ENCODE measurements around the gene AFF2.

The AFF2 gene

GRCh38 chrX:148722966-148723365 is 222.5 kb downstream of the AFF2 start:
- H3K36me3 Mint-ChIP-seq = no peaks in the 10 kb centered on the region
- H3K27me3 Mint-ChIP-seq = no peaks in the 10 kb centered on the region
- DNase-seq (ENCODE audit: low spot score in 2 of 2) (no peak), ATAC-seq (ENCODE audit: low read depth) (no peak)
- no peaks in the 10 kb centered on the region for H3K4me1 Mint-ChIP-seq
- no peak overlapping the region for H3K4me3 Mint-ChIP-seq
- H3K27ac Mint-ChIP-seq = no peak overlapping the region
- H3K9me3 Mint-ChIP-seq = no peaks in the 10 kb centered on the region

DNA sequence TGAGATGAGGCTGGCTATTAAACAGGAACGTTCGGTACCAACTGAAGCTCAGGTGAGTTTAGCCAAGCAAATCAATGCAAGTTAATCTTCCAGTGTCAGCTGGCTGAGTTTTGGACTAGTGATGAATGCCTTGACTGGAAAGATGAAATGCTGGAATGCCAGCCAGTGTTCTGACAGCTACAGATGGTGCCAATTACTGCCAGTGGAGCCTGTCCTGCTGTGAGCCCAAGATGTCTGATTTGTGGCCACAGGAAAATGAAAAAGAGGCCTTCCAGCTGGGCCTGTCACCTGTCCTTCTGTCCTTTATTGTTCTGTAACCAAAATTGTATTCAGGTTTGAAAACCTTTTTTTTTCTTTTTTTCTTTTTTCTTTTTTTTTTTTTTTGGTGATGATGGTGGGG is 223.1 kb downstream of the AFF2 start:
- ATAC-seq (ENCODE audit: low read depth) (no peak), DNase-seq (ENCODE audit: low spot score in 2 of 2) (no peak)
- H3K9me3 Mint-ChIP-seq = no peaks in the 10 kb centered on the region
- H3K27ac Mint-ChIP-seq = no peak overlapping the region
- no peak overlapping the region for H3K4me3 Mint-ChIP-seq
- H3K36me3 Mint-ChIP-seq = no peaks in the 10 kb centered on the region
- H3K27me3 Mint-ChIP-seq = no peaks in the 10 kb centered on the region
- H3K4me1 Mint-ChIP-seq = no peaks in the 10 kb centered on the region

GRCh38 chrX:148728901-148729300 is 228.5 kb downstream of the AFF2 start:
- no peak for DNase-seq (ENCODE audit: low spot score in 2 of 2)
- H3K27me3 Mint-ChIP-seq = no peaks in the 10 kb centered on the region
- no peaks in the 10 kb centered on the region for H3K9me3 Mint-ChIP-seq

GRCh38 chrX:148732743-148733142 is 232.3 kb downstream of the AFF2 start:
- Mint-ChIP-seq H3K4me1 (no peaks in the 10 kb centered on the region), H3K27ac (no peak overlapping the region)
- ATAC-seq (ENCODE audit: low read depth) = no peak

More at GRCh38 chrX:148728901-148729300, 228.5 kb downstream of the AFF2 start:
- no peak for ATAC-seq (ENCODE audit: low read depth)
- Mint-ChIP-seq H3K27ac (no peak overlapping the region), H3K4me3 (no peak overlapping the region), H3K36me3 (no peaks in the 10 kb centered on the region), H3K4me1 (no peaks in the 10 kb centered on the region)

DNA sequence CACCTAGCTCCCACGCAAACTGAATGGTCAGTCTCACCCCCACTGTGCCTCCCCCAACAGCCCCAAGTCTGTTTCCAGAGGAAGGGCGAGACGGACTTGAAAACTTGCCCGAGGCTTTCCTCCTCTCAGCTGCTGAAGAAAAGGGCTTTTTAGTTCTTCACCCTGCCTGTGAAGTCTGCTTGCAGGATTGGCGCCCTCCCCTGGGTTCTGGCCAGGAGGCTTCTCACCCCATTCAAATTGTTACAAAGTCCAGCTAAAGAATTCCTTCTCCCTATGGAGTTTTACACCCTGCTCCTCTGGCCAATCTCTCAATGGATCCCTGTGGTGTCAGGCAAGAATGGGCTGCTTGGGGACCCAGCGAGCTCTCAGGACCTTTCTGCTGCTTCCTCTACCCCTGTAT is 241.0 kb downstream of the AFF2 start:
- no peak for DNase-seq (ENCODE audit: low spot score in 2 of 2)
- no peaks in the 10 kb centered on the region for H3K9me3 Mint-ChIP-seq
- no peak for ATAC-seq (ENCODE audit: low read depth)
- peaks cover 5% of the 10 kb centered on the region for H3K4me1 Mint-ChIP-seq
- no peak overlapping the region for H3K27ac Mint-ChIP-seq
- no peak overlapping the region for H3K4me3 Mint-ChIP-seq
- no peaks in the 10 kb centered on the region for H3K27me3 Mint-ChIP-seq
- H3K36me3 Mint-ChIP-seq = no peaks in the 10 kb centered on the region

More at GRCh38 chrX:148732743-148733142, 232.3 kb downstream of the AFF2 start:
- Mint-ChIP-seq H3K27me3 (no peaks in the 10 kb centered on the region), H3K4me3 (no peak overlapping the region), H3K36me3 (no peaks in the 10 kb centered on the region), H3K9me3 (no peaks in the 10 kb centered on the region)
- no peak for DNase-seq (ENCODE audit: low spot score in 2 of 2)

DNA sequence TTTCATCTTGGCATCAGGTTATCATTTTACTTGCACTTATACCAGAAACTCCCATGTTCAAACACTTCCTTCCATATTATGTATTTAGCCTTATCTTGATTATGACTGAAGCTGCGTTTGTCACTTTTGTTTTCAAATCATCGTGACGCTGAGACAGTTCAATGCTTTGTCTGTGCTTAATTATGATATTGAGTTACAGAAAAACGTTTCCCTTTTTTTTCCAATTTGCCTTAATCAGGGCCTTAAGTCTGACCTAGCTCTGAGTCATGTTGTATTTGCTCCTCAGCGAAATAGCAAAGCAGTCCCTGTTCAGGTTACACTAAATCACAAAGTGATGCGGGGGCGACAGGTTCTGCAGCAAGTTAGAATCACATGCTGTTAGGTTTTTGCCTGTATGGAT is 254.7 kb downstream of the AFF2 start:
- no peak overlapping the region for H3K27ac Mint-ChIP-seq
- no peak for DNase-seq (ENCODE audit: low spot score in 2 of 2)
- no peaks in the 10 kb centered on the region for H3K4me1 Mint-ChIP-seq
- no peak overlapping the region for H3K4me3 Mint-ChIP-seq
- ATAC-seq (ENCODE audit: low read depth) = no peak
- no peaks in the 10 kb centered on the region for H3K9me3 Mint-ChIP-seq
- no peaks in the 10 kb centered on the region for H3K27me3 Mint-ChIP-seq
- no peaks in the 10 kb centered on the region for H3K36me3 Mint-ChIP-seq

- no peaks in the 10 kb centered on the region for H3K27me3 Mint-ChIP-seq
- H3K4me1 Mint-ChIP-seq = no peaks in the 10 kb centered on the region
- no peak overlapping the region for H3K4me3 Mint-ChIP-seq
- ATAC-seq (ENCODE audit: low read depth) = no peak
- DNase-seq (ENCODE audit: low spot score in 2 of 2) = no peak
- H3K36me3 Mint-ChIP-seq = no peaks in the 10 kb centered on the region
- no peaks in the 10 kb centered on the region for H3K9me3 Mint-ChIP-seq
- H3K27ac Mint-ChIP-seq = no peak overlapping the region
Observed at GRCh38 chrX:148763896-148764295, 263.5 kb downstream of the AFF2 start.

DNA sequence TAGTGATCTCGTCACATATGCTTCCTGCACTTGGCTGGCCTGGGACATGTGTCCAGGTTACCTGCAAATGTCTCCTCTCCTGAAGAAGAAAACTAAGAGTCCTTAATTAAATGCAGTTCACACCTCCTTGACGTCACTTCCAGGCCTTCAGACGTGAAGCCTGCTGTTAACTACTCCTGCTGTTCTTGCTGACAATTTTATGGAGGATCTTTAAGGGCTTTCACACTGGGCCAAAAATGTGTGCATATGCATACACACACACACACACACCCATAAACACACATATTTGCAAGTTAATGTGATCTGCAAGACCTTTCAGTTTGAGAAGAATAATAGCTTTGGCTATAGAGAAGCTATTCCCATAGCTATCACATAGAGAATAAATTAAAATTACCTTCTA is 267.9 kb downstream of the AFF2 start:
- H3K27me3 Mint-ChIP-seq = no peaks in the 10 kb centered on the region
- peaks cover under 1% of the 10 kb centered on the region for H3K4me1 Mint-ChIP-seq
- no peak overlapping the region for H3K4me3 Mint-ChIP-seq
- DNase-seq (ENCODE audit: low spot score in 2 of 2) (no peak), ATAC-seq (ENCODE audit: low read depth) (no peak)
- H3K36me3 Mint-ChIP-seq = no peaks in the 10 kb centered on the region
- no peaks in the 10 kb centered on the region for H3K9me3 Mint-ChIP-seq
- no peak overlapping the region for H3K27ac Mint-ChIP-seq

DNA sequence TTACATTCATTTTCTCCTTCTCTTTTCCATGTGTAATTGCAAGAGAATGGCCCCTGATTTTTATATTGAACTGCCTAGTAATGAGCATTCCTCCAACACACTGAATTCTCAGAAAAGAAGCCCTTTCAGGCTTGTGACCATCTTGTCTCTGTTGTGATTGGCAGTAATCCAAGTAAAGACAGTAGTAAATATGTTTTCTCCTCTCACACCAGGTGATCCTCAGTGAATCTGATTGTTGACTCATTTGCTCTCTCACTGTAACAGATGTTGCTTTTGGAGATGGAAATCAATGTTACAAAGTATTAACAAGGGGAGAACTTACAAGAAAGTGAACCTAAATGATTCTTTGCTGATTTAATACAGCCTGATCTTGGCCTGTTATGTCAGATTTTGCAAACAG is 271.0 kb downstream of the AFF2 start:
- Mint-ChIP-seq H3K36me3 (no peaks in the 10 kb centered on the region), H3K4me3 (no peak overlapping the region), H3K27me3 (no peaks in the 10 kb centered on the region), H3K4me1 (peaks cover 2% of the 10 kb centered on the region), H3K27ac (no peak overlapping the region), H3K9me3 (peaks cover 2% of the 10 kb centered on the region)
- ATAC-seq (ENCODE audit: low read depth) = no peak
- no peak for DNase-seq (ENCODE audit: low spot score in 2 of 2)

GRCh38 chrX:148774276-148774675 is 273.9 kb downstream of the AFF2 start:
- Mint-ChIP-seq H3K27ac (no peak overlapping the region), H3K9me3 (peaks cover 10% of the 10 kb centered on the region), H3K27me3 (no peaks in the 10 kb centered on the region), H3K4me3 (no peak overlapping the region), H3K4me1 (peaks cover 2% of the 10 kb centered on the region), H3K36me3 (no peaks in the 10 kb centered on the region)
- ATAC-seq (ENCODE audit: low read depth) (no peak), DNase-seq (ENCODE audit: low spot score in 2 of 2) (no peak)

DNA sequence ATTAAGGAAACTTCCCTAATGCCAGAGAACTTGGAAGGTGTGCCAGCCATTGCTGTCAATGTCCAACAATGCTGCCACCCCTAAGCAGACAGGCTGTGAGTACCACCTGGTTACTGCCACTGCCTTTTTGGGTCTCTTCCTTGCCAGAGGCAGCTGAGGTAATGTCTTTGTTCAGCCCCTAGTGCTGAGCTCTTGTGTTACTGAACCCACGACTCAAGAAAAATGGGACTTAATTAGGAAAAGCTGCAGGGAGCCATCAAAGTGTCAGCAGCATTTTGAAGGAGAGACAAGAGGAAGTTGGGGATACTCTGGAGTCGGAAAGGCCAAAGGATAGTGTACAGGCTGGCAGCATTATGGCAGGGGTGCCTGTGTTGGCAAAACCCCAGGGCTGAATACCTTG is 283.7 kb downstream of the AFF2 start:
- no peaks in the 10 kb centered on the region for H3K27me3 Mint-ChIP-seq
- DNase-seq (ENCODE audit: low spot score in 2 of 2) = no peak

DNA sequence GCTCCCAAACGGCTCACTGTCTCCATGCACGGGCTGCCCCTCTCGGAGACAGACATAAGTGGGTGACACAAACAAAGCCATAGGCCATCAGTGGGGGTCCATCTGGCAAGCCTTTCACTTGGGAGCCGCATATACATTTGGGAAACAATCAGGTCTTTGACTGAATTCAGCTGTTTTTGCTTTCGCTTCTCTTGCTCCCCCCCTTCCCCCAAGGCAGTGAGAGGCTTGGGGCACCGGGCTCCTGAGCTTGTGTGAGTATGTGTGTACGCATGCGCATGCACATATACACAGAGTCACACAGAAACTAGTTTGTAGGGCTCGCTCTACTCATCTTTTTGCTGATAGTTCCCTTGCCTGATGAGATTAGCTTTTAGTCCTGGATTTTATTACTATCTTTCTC is 284.4 kb downstream of the AFF2 start:
- Mint-ChIP-seq H3K36me3 (no peaks in the 10 kb centered on the region), H3K4me1 (no peaks in the 10 kb centered on the region), H3K27ac (peak overlapping the region; percentile 28), H3K4me3 (peak overlapping the region; percentile 70), H3K9me3 (no peaks in the 10 kb centered on the region), H3K27me3 (no peaks in the 10 kb centered on the region)
- ATAC-seq (ENCODE audit: low read depth) (peak; percentile 89), DNase-seq (ENCODE audit: low spot score in 2 of 2) (peak in 1 of 2 donors; percentile 2)

More for the DNA sequence above, 283.7 kb downstream of the AFF2 start:
- peaks cover 1% of the 10 kb centered on the region for H3K9me3 Mint-ChIP-seq
- no peaks in the 10 kb centered on the region for H3K36me3 Mint-ChIP-seq
- no peak overlapping the region for H3K27ac Mint-ChIP-seq
- no peaks in the 10 kb centered on the region for H3K4me1 Mint-ChIP-seq
- peak overlapping the region; percentile 57 for H3K4me3 Mint-ChIP-seq
- no peak for ATAC-seq (ENCODE audit: low read depth)

GRCh38 chrX:148785256-148785655 is 284.8 kb downstream of the AFF2 start:
- Mint-ChIP-seq H3K4me3 (peak overlapping the region; percentile 70), H3K27me3 (no peaks in the 10 kb centered on the region)
- DNase-seq (ENCODE audit: low spot score in 2 of 2) = no peak

DNA sequence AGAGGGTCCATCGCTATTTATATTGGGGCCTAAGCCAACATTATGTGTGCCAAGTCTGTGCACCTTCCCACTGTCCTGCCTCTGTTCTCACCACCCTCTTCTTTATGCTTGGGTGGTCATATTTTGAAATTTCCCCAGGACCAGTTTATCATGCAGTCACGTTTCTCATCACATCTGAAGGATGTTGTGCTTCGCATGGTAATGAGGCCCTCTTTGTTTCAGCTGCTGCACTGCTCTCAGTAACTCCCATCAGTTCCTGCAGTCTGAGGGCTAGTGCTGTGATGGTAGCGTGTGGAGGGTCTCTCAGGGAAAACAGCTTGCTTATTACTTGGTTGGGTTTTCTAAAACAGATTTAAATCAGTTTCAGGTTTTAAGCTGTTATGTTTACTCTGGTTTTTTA is 288.0 kb downstream of the AFF2 start:
- H3K4me1 Mint-ChIP-seq = no peaks in the 10 kb centered on the region
- no peaks in the 10 kb centered on the region for H3K36me3 Mint-ChIP-seq
- ATAC-seq (ENCODE audit: low read depth) (no peak), DNase-seq (ENCODE audit: low spot score in 2 of 2) (no peak)
- no peak overlapping the region for H3K27ac Mint-ChIP-seq
- H3K27me3 Mint-ChIP-seq = no peaks in the 10 kb centered on the region
- no peaks in the 10 kb centered on the region for H3K9me3 Mint-ChIP-seq
- no peak overlapping the region for H3K4me3 Mint-ChIP-seq

More at GRCh38 chrX:148785256-148785655, 284.8 kb downstream of the AFF2 start:
- Mint-ChIP-seq H3K27ac (peak overlapping the region; percentile 28), H3K9me3 (no peaks in the 10 kb centered on the region), H3K36me3 (no peaks in the 10 kb centered on the region), H3K4me1 (no peaks in the 10 kb centered on the region)
- peak; percentile 34 for ATAC-seq (ENCODE audit: low read depth)

- Mint-ChIP-seq H3K27ac (no peak overlapping the region), H3K4me3 (no peak overlapping the region), H3K36me3 (no peaks in the 10 kb centered on the region), H3K9me3 (no peaks in the 10 kb centered on the region), H3K4me1 (no peaks in the 10 kb centered on the region), H3K27me3 (no peaks in the 10 kb centered on the region)
- DNase-seq (ENCODE audit: low spot score in 2 of 2) = no peak
- ATAC-seq (ENCODE audit: low read depth) = no peak
Observed at GRCh38 chrX:148794350-148794749, 293.9 kb downstream of the AFF2 start.

Data from memory B cell (primary cell).